ENCODE results near the gene PLA2G2D. TPM values are rescaled to one million over a fixed set of nuclear protein-coding genes. Genes with fewer than 3 reads are reported as not detected.

PLA2G2D gene
- total RNA-seq, 1 experiment from 2014 or later, result not detected

- TF ChIP-seq CTCF (conservative IDR thresholded peaks at IDR 0.05), result peak; percentile 83
- Mint-ChIP-seq H3K36me3 (ENCODE audit: insufficient read depth in 1 of 3, low read depth in 3 of 3) (peaks cover 8 to 24% (median 20%) of the 10 kb centered on the region in 3 experiments), H3K4me1 (peaks cover 0 to 2% of the 10 kb centered on the region in 2 experiments; a peak in 1 of 4 replicates), H3K4me3 (no peak overlapping the region), H3K27ac (no peak overlapping the region), H3K9me3 (peaks cover 31 to 42% of the 10 kb centered on the region in 2 experiments), H3K27me3 (ENCODE audit: low read depth) (peaks cover 5% of the 10 kb centered on the region; the same call in 1 of the 2 replicates)
- no peaks in the 10 kb centered on the region for H3K23me2 ChIP-seq (ENCODE audit: insufficient read length, low read depth, low read length, poor library complexity, severe bottlenecking)
- H4K20me1 ChIP-seq (ENCODE audit: control insufficient read depth, insufficient read depth, insufficient read length), result no peaks in the 10 kb centered on the region
- no CpG with 5 or more reads among the region's 14 CpGs for WGBS (ENCODE audit: extremely low coverage, insufficient read length, low lambda C conversion rate)
- no peak overlapping the region for H3K27ac ChIP-seq (ENCODE audit: insufficient read length, low read depth, low read length)
- no peak overlapping the region for H2BK5ac ChIP-seq (ENCODE audit: insufficient read length, low read length)
- H3K9ac ChIP-seq (ENCODE audit: extremely low read depth, insufficient read length, low read length), result no peak overlapping the region
- no peaks in the 10 kb centered on the region for H3K27me3 ChIP-seq (ENCODE audit: insufficient read depth, low read length)
- no peaks in the 10 kb centered on the region for H3K4me1 ChIP-seq (ENCODE audit: insufficient read depth, low read length)
- no peak overlapping the region for H4K91ac ChIP-seq (ENCODE audit: insufficient read length, low read depth, low read length)
- no peak overlapping the region for H3K56ac ChIP-seq (ENCODE audit: insufficient read length, low read depth, low read length)
- H2BK12ac ChIP-seq (ENCODE audit: insufficient read length, low read depth, low read length), result no peak overlapping the region
- H3K4me2 ChIP-seq (ENCODE audit: insufficient read depth, insufficient read length, low read length), result no peak overlapping the region
- no peak overlapping the region for H2BK120ac ChIP-seq (ENCODE audit: low read depth, low read length, poor library complexity, severe bottlenecking)
- H3K4ac ChIP-seq (ENCODE audit: low read depth, low read length), result no peak overlapping the region
- H3K79me2 ChIP-seq (ENCODE audit: insufficient read depth, low read length), result no peaks in the 10 kb centered on the region
- DNase-seq, result peak; percentile 84
- H2AK5ac ChIP-seq (ENCODE audit: insufficient read length, low read length), result no peak overlapping the region
- no peak overlapping the region for H2BK20ac ChIP-seq (ENCODE audit: low read depth, low read length, poor library complexity, severe bottlenecking)
- H3K23ac ChIP-seq (ENCODE audit: insufficient read length, low read depth, low read length), result no peak overlapping the region
- no peak overlapping the region for H3T11ph ChIP-seq (ENCODE audit: low read length)
- H3K14ac ChIP-seq (ENCODE audit: insufficient read depth, low read length), result no peak overlapping the region
- no peaks in the 10 kb centered on the region for H3K79me1 ChIP-seq (ENCODE audit: insufficient read depth, low read depth, low read length, poor library complexity, severe bottlenecking)
- no peak overlapping the region for H4K5ac ChIP-seq (ENCODE audit: insufficient read length, low read depth, low read length)
- no peak overlapping the region for H4K8ac ChIP-seq (replicated peaks; ENCODE audit: insufficient read length, low read depth, low read length)
- H3K18ac ChIP-seq (ENCODE audit: insufficient read length, low read depth, low read length), result no peak overlapping the region
- H2BK15ac ChIP-seq (ENCODE audit: low read depth, low read length), result no peak overlapping the region
- H3K9me3 ChIP-seq (ENCODE audit: control insufficient read depth, low read depth, low read length), result peaks cover 26% of the 10 kb centered on the region
- no peak overlapping the region for H2AFZ ChIP-seq (ENCODE audit: low read length)
Measured at GRCh38 chr1:20100632-20101355, 18.5 kb downstream of the PLA2G2D start.

Measured in H9 (cell line).